CD4-positive, alpha-beta T cell (primary cell): ENCODE results near the gene ADARB2. TPM values are rescaled to one million over a fixed set of nuclear protein-coding genes. Genes with fewer than 3 reads are reported as not detected.

Source experiments
- ATAC-seq: fragments of 200-7000 bp; cut with Tn5 transposase; one replicate; pipeline ENCODE4 v1.10.0; 2022; ENCODE audit warnings: mild to moderate bottlenecking; ENCODE audit not compliant: poor library complexity
- CTCF ChIA-PET: fragments of 350-600 bp; sonication (Branson Sonifier 250); formaldehyde crosslinking; loops from one replicate; lab custom pipeline; 2021; ENCODE audit warnings: antibody characterized with exemption, inconsistent platforms; lab: Charles Lee
- POLR2A ChIA-PET: fragments of 350-600 bp; sonication (Branson Sonifier 250); formaldehyde crosslinking; loops from one replicate; lab custom pipeline; 2021; ENCODE audit warnings: antibody characterized with exemption, inconsistent platforms; lab: Charles Lee
- DNase-seq, 14 experiments: peaks; one replicate each; pipeline ENCODE4 v3.0.0-alpha.2; 2013 to 2020; ENCODE audit warnings: mixed read lengths in 2 of 14
- H3K27ac ChIP-seq, 2 donors: one replicate each; pipeline versions ENCODE4 v1.5.1 to v1.7.0; 2013; ENCODE audit warnings: low read length in 2 of 2, low read depth in 1 of 2, mild to moderate bottlenecking in 1 of 2
- H3K27me3 ChIP-seq, 2 experiments: 1 replicate in 1 of 2; 2 replicates in 1 of 2; pipeline versions ENCODE4 v1.6.1 to v1.7.0; 2013; ENCODE audit warnings: low read length in 2 of 2, control low read depth in 1 of 2, mild to moderate bottlenecking in 1 of 2, moderate library complexity in 1 of 2; ENCODE audit not compliant: insufficient read depth in 2 of 2, control insufficient read depth in 1 of 2
- H3K36me3 ChIP-seq: one replicate; pipeline ENCODE4 v1.6.1; 2013; ENCODE audit warnings: low read length, control low read depth; ENCODE audit not compliant: insufficient read depth
- H3K4me1 ChIP-seq: one replicate; pipeline ENCODE4 v1.6.1; 2013; ENCODE audit warnings: low read length, control low read depth; ENCODE audit not compliant: insufficient read depth
- H3K4me3 ChIP-seq: one replicate; pipeline ENCODE4 v1.5.1; 2013; ENCODE audit warnings: mild to moderate bottlenecking, low read length, moderate library complexity
- H3K9me3 ChIP-seq, 2 experiments: 1 replicate in 1 of 2; 2 replicates in 1 of 2; pipeline versions ENCODE4 v1.6.1 to v1.7.0; 2013; ENCODE audit warnings: low read length in 2 of 2, mild to moderate bottlenecking in 2 of 2, control low read depth in 1 of 2, moderate library complexity in 1 of 2; ENCODE audit not compliant: control insufficient read depth in 1 of 2, insufficient read depth in 1 of 2
- H3K27ac Mint-ChIP-seq: one replicate; pipeline ENCODE4 v1.8.0; 2020; ENCODE audit warnings: mixed read lengths
- H3K27me3 Mint-ChIP-seq: one replicate; pipeline ENCODE4 v1.8.0; 2021; ENCODE audit warnings: mixed read lengths
- H3K36me3 Mint-ChIP-seq: one replicate; pipeline ENCODE4 v1.8.0; 2021; ENCODE audit warnings: low read depth, mixed read lengths
- H3K4me1 Mint-ChIP-seq: one replicate; pipeline ENCODE4 v1.8.0; 2021; ENCODE audit warnings: low read depth, mixed read lengths
- H3K4me3 Mint-ChIP-seq: one replicate; pipeline ENCODE4 v1.8.0; 2020; ENCODE audit warnings: mild to moderate bottlenecking, mixed read lengths
- H3K9me3 Mint-ChIP-seq: one replicate; pipeline ENCODE4 v1.8.0; 2020; ENCODE audit warnings: mixed read lengths
- intact Hi-C, 2 experiments: fragments of 100-400 bp; cut with DNase I in 1 of 2; cut with micrococcal nuclease in 1 of 2; formaldehyde crosslinking; loops; one replicate each; pipeline versions ENCODE4 v1.15.1 to v1.9.0; 2023 to 2025; cut with DNase I, micrococcal nuclease
- total RNA-seq, 174 experiments: library from RNA in 2 of 174; stranded (reverse) in 2 of 174; gene quantifications; one replicate each; pipeline ENCODE4 v1.2.3 and lab custom pipeline; 2021 to 2026
- TF ChIP-seq, protein P1 (sequence below): fragments of 200-600 bp; IDR thresholded peaks from one replicate; pipeline ENCODE4 v1.8.0; 2022; ENCODE audit warnings: antibody characterized with exemption, mild to moderate bottlenecking

The ADARB2 gene
- total RNA-seq, 2 experiments from 2014 or later, result 0.14 TPM; not detected in 1

DNA sequence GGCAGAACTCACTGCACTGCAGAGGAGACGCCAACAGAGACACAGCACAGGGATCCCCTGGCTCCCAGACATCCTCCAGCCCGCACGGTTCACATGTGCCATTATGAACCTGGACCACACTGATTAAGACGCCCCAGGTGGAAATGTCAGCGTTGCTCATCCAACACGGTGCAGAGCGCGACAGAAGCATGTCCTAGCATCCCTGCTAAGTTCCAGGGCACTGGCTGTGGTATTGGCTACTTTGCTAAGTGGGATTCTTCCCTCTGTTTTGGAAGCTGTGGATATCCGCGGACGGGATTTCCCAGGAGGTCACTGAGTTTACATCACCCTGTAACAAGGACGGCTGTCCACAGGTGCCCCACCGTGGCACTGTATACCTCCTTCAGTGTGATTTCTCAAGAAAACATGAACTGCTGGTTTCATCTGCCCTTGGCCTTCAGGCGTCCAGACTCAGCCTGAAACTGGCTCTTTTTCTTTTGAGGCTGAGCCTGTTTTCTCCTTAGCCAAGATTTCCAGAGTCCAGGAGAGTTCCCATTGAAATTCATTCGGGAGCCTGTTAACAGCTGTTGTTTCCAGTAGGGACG lies 357.1 kb downstream of the ADARB2 start:
- POLR2A ChIA-PET, result no interaction called here
- Histone ChIP-seq H3K9me3 (peaks cover 0 to 4% of the 10 kb centered on the region in 2 experiments), H3K4me1 (no peaks in the 10 kb centered on the region), H3K27ac (no peak overlapping the region), H3K27me3 (peaks cover 15 to 28% of the 10 kb centered on the region in 2 experiments), H3K36me3 (no peaks in the 10 kb centered on the region), H3K4me3 (no peak overlapping the region)
- Mint-ChIP-seq H3K9me3 (no peaks in the 10 kb centered on the region), H3K4me1 (no peaks in the 10 kb centered on the region), H3K4me3 (no peak overlapping the region), H3K27me3 (peaks cover 57% of the 10 kb centered on the region), H3K36me3 (no peaks in the 10 kb centered on the region), H3K27ac (no peak overlapping the region)
- ATAC-seq, result no peak
- intact Hi-C loops, result loop anchor here in 1 of 2 experiments (10.0 kb wide), 1 partner anchor 265 kb away; no protein-coding TSS in a partner anchor
- peak in 1 of 14 experiments; percentile 19 for DNase-seq
- TF ChIP-seq, protein P1, sequence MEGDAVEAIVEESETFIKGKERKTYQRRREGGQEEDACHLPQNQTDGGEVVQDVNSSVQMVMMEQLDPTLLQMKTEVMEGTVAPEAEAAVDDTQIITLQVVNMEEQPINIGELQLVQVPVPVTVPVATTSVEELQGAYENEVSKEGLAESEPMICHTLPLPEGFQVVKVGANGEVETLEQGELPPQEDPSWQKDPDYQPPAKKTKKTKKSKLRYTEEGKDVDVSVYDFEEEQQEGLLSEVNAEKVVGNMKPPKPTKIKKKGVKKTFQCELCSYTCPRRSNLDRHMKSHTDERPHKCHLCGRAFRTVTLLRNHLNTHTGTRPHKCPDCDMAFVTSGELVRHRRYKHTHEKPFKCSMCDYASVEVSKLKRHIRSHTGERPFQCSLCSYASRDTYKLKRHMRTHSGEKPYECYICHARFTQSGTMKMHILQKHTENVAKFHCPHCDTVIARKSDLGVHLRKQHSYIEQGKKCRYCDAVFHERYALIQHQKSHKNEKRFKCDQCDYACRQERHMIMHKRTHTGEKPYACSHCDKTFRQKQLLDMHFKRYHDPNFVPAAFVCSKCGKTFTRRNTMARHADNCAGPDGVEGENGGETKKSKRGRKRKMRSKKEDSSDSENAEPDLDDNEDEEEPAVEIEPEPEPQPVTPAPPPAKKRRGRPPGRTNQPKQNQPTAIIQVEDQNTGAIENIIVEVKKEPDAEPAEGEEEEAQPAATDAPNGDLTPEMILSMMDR, result no peak
- CTCF ChIA-PET, result no interaction called here

DNA sequence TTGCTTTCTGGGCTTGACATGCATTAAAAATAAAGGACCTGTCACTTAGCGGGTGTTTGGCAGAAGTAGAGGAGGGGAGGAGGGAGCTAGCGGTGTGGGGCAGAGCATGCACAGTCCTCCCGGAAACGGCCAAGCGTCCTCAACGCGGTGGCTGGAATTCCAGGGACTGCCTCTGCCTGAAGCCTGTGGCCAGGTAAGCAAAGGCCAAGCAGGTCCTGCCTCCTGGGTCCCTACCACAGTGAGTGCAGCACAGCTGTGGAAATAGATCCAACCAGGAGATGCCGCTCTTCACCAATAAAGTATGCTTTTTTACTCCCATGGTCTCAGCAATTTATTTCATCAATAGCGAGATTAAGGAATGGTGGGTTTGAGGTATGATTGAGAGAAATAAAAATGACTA lies 357.7 kb downstream of the ADARB2 start:
- ChIA-PET POLR2A (no interaction called here), CTCF (no interaction called here)
- Histone ChIP-seq H3K27me3 (peaks cover 15 to 28% of the 10 kb centered on the region in 2 experiments), H3K4me3 (no peak overlapping the region), H3K27ac (no peak overlapping the region), H3K4me1 (no peaks in the 10 kb centered on the region), H3K36me3 (no peaks in the 10 kb centered on the region), H3K9me3 (peaks cover 0 to 10% of the 10 kb centered on the region in 2 experiments)
- ATAC-seq (no peak), DNase-seq (no peak)
- Mint-ChIP-seq H3K4me1 (no peaks in the 10 kb centered on the region), H3K36me3 (no peaks in the 10 kb centered on the region), H3K27me3 (peaks cover 51% of the 10 kb centered on the region), H3K27ac (no peak overlapping the region), H3K4me3 (no peak overlapping the region), H3K9me3 (no peaks in the 10 kb centered on the region)
- TF ChIP-seq, protein P1, result no peak
- intact Hi-C loops, result no loop called here

DNA sequence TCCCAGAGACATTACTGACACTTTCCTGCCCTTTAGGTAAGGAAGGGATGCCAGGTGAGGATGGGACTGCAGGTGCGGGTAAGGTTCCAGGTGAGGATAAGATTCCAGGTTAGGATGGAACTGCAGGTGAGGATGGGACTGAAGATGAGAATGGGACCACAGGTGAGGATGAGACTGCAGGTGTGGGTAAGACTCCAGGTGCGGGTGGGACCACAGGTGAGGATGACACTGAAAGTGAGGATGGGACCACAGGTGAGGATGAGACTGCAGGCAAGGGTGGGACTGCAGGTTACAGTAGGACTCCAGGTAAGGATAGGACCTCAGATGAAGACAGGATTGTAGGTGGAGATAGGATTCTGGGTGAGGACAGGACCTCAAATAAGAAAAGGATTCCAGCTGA lies 358.9 kb downstream of the ADARB2 start:
- Histone ChIP-seq H3K36me3 (no peaks in the 10 kb centered on the region), H3K4me3 (no peak overlapping the region), H3K27me3 (peaks cover 15 to 28% of the 10 kb centered on the region in 2 experiments), H3K9me3 (peaks cover 0 to 19% of the 10 kb centered on the region in 2 experiments), H3K4me1 (no peaks in the 10 kb centered on the region), H3K27ac (no peak overlapping the region)
- no peak overlapping the region for H3K27ac Mint-ChIP-seq
- no peaks in the 10 kb centered on the region for H3K9me3 Mint-ChIP-seq
- peaks cover 43% of the 10 kb centered on the region for H3K27me3 Mint-ChIP-seq
- H3K4me1 Mint-ChIP-seq, result no peaks in the 10 kb centered on the region
- no peak overlapping the region for H3K4me3 Mint-ChIP-seq
- intact Hi-C loops, result no loop called here
- no peak for ATAC-seq
- POLR2A ChIA-PET, result no interaction called here
- no peak for DNase-seq
- no peaks in the 10 kb centered on the region for H3K36me3 Mint-ChIP-seq
- CTCF ChIA-PET, result no interaction called here
- TF ChIP-seq, protein P1, result no peak
